ENCODE measurements around the gene SERPIND1.

SERPIND1 gene

GRCh38 chr22:20792221-20792965 is 18.5 kb downstream of the SERPIND1 start:
- no peak for DNase-seq (ENCODE audit: low read depth)

- no peak for DNase-seq (ENCODE audit: low read depth)
Measured at GRCh38 chr22:20792966-20793728, 19.2 kb downstream of the SERPIND1 start.

DNA sequence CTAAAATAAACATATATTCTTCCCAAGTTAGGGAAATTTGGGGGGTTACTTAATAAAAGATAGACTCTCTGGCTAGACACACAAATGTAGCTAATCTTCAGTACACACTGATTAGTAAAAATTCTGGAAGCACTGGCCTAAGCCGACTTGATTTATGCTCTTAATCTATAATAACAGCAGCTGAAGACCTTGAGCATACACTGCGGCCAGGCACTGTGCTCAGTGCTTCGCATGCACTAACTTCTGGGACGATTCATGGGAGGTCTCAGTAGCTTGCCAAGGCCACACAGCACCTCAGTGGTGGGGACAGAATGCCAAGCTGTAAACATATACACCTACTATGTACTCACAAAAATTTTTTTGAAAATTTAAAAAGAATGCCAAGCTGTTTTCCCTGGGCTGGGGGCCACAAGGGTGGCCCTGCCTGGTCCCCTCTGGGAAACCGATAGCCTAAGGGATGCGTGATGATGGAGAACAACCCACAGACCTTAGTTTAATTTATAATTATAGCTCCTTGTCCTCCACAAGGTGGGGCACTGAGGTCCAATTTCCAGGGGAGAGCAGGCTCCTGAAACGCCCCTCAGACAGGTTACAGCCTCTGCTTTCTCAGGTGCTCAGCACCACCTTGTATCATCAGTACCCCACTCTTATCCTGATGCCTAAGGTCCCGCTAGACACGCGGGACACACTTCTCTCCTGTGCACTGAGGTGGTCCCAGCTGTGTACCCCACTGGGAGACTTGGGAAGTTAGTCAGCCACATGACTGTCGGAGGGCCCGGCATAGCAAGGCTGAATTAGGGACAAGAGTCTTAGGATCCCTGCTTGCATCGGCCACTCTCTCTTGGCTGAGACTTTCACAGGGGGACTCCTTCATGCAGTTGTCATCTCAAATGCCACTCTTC is 20.1 kb downstream of the SERPIND1 start:
- no peak for DNase-seq (ENCODE audit: low read depth)

- no peak for DNase-seq (ENCODE audit: low read depth)
Measured at GRCh38 chr22:20794650-20795413, 20.9 kb downstream of the SERPIND1 start.

DNA sequence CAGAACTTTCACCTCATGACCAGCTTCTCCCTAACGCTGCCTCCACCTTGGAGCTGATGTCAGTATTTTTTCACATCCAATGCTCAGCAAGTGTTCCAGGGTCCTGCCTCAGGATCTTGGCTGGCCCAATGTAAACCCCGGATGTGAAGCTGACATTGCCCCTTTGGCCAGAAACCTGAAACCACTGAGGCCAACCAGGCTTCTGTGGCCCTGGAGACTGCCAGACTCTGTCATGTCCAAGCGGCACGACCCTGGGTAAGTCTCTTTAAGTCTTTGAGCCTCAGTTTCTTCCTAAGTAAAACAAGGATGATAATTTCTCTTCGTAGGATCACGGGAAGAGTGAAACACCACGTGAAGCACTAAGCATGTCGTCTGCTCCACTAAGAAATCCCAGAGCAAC is 22.8 kb downstream of the SERPIND1 start:
- DNase-seq (ENCODE audit: low read depth), result no peak

DNA sequence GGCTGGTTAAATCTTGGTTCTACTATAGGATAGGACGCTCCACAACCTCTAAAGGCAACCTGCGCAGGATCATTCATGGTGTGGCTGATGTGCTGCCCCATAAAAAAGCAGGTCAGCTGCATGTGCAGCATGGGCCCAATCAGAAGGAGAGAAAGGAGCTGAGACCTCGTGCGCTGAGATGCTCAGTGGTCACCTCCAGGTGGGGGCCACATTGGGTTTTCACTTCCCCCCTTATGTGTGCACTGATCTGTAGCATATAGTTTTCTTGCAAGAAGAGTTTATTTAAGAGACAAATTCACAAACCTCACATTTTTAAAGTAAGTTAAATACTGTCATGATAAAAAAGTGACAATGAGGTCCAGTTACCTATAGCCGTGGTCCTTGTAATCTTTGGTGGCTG is 24.3 kb downstream of the SERPIND1 start:
- DNase-seq (ENCODE audit: low read depth), result no peak

- no peak for DNase-seq (ENCODE audit: low read depth)
Measured at GRCh38 chr22:20798974-20799373, 25.1 kb downstream of the SERPIND1 start.

DNA sequence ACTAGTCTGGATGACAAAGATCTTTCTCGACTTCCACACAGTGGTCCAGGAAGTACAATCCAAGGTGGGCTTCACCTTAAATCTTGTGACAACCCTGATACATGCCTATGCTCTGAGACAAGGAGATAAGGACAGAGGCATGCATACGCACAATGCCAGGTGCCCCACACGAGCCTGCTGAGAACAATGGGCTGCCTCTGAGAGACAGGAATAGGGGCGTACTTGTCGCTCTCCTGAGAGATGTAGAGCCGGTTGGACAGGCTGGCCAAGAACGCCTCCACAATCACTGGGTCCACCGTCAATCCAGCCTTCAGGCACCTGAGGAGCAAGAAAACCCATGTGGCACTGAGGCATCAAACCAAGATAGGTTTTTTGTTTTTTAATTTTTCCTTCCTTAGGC is 25.5 kb downstream of the SERPIND1 start:
- no peak for DNase-seq (ENCODE audit: low read depth)

GRCh38 chr22:20802452-20802851 is 28.5 kb downstream of the SERPIND1 start:
- DNase-seq (ENCODE audit: low read depth), result no peak

GRCh38 chr22:20802922-20803553 is 29.1 kb downstream of the SERPIND1 start:
- no peak for DNase-seq (ENCODE audit: low read depth)

DNA sequence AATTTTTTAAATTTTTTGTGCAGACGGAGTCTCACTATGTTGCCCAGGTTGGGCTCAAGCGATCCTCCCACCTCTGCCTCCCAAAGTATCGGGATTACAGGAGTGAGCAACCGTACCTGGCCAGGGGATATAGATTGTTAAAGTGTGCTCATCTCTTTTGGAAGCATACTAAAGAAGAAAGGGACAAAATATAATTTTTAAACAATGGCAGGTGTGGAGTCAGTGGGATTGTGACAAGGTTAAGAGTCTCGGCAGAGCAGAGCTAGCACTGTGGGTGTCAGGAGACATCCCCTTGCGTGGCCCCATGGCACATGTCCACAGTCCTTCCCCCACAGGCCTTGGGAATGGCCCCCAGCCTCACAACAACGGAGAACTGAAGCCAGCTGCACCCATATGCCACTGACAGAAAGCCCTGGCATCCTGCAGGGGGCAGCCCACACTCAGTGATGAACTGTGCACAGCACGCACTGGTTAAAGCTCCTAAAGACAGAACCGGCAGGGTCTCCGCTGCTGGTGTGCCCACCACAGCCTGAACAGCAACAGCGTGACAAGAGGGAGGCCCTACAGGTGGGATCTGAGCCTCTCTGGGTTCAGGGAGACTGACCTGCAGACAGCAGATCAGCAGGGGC is 29.9 kb downstream of the SERPIND1 start:
- DNase-seq (ENCODE audit: low read depth), result peak; percentile 9

GRCh38 chr22:20804650-20805049 is 30.7 kb downstream of the SERPIND1 start:
- no peak for DNase-seq (ENCODE audit: low read depth)

DNA sequence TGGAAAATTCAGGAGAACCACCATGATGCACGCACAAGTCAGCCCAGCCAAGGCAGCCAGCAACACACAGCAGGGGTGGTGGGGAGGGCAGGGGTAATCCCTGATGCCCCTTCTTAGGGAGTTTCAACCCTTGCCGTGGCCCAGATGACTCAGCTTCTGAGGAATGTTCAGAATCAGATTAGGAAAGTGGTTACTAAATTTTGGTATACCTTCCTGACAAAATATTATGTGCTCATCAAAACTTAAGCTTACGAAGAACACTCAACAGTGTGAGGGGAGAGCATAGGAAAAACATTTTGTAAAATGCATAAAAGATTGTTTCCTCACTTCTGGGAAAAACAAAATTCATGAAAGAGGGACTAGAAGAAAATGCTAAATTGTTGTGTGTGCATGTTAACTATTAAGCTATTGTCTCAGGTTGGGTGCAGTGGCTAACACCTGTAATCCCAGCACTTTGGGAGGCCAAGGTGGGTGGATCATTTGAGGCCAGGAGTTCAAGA is 32.1 kb downstream of the SERPIND1 start:
- DNase-seq (ENCODE audit: low read depth), result no peak

- DNase-seq (ENCODE audit: low read depth), result no peak
Measured at GRCh38 chr22:20807315-20807752, 33.4 kb downstream of the SERPIND1 start.

DNA sequence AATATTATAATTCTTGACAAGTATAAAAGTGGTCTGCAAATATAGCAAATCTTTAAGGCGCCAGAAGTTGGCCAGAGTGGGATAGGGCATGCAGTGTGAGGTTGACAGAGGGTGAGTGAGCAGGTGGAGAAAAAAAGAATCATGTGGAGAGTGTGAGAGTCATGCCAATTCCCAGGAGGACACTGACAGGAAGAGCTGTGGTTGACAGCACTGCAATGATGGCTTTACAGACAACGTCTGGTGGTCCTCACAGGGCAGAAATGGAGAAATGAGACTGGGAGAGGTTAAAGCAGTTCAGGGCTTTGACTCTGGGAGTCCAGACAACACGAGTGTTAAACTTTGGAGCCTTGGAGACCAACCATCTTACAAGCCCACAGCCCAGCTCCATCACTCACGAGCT is 34.9 kb downstream of the SERPIND1 start:
- DNase-seq (ENCODE audit: low read depth), result no peak

DNA sequence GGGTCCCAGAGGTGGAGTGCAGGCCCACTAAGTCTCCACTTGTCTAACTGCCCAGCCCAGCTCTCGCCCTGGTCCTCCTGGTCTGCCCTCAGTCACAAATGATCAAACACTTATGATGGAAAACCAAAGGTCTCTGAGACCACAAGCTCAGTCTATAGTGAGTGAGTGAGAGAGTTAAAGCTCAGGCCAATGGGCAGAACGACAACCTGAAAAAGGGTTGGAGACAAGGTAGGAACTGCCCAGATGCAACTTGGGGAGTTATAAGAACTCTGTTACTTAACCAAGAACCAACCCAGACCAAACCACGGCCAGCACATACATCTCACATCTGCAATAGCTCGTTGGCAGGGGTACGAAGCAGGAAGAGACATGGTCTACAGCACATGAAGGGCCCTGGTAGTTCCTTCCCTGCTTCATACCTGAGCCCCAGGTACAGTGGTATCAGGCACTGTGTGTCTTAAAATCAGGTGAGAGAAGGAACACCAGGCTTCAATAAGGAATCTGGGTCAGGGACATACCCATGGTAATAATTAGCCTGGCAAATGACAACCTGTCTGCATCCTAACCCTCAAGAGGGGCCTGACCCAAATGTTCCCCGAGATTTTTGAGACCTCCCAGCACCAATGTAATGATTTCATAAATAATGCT is 35.7 kb downstream of the SERPIND1 start:
- DNase-seq (ENCODE audit: low read depth), result no peak

DNA sequence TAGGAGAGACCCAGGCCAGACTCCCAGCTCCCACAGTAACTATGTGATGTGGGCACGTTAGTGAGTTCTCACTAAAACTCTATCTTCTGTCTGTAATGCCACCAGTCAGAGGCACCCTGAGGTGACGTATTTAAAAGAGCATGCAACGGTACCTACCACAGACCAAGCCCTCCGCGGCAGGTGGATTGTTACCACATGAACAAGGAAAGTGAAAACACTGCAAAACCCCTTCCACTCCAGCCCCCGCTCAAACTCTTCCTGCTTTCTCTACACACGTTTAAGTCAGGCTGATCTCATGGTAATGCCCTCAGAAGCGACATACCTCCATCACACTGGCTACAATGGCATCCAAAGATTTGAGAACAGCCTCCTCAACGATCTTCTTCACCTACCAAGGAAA is 36.7 kb downstream of the SERPIND1 start:
- DNase-seq (ENCODE audit: low read depth), result no peak

DNA sequence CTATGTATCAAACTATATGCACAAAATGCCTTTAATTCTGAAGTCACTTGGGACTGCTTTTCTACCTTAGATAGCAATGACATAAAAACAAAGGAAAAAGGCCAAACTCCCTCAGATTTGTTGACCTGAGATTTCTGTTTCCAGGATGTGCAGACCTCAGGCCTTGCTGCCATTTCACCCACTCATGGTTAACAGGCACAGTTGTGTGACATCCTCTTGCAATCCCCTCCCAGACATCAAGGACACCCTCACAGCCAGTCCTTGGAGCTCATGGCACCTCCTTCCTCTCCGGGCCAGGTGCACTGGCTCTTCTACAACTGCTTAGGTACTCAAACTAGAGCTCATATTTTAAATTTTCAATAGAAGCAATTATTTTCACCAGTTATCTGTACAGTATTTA is 37.3 kb downstream of the SERPIND1 start:
- no peak for DNase-seq (ENCODE audit: low read depth)

- DNase-seq (ENCODE audit: low read depth), result no peak
Measured at GRCh38 chr22:20811971-20812660, 38.2 kb downstream of the SERPIND1 start.

All from activated gamma-delta T cell treated with anti-CD3 and anti-CD28 coated beads, Interleukin-2, amount 50 U/mL, for 16 hours (primary cell).